ENCODE results near the gene NMT1. TPM values are rescaled to one million over a fixed set of nuclear protein-coding genes. Genes with fewer than 3 reads are reported as not detected.
A peak's percentile ranks its signal among the peaks of the same experiment; 100 is the strongest.

The NMT1 gene
- total RNA-seq, 1 donor from 2014 or later = 118 TPM

GRCh38 chr17:45127207-45127547 lies 66.1 kb downstream of the NMT1 start:
- TF ChIP-seq CTCF (conservative IDR thresholded peaks at IDR 0.05) = no peak
- H3K9me3 Mint-ChIP-seq = no peaks in the 10 kb centered on the region
- H3K36me3 Mint-ChIP-seq (ENCODE audit: low read depth) = no peaks in the 10 kb centered on the region
- H3K27ac Mint-ChIP-seq (ENCODE audit: unreplicated experiment) = no peak overlapping the region
- peaks cover 16% of the 10 kb centered on the region for H3K4me1 Mint-ChIP-seq
- DNase-seq (ENCODE audit: low read depth, low spot score) = no peak
- H3K4me3 Mint-ChIP-seq = no peak overlapping the region
- no peaks in the 10 kb centered on the region for H3K27me3 Mint-ChIP-seq (ENCODE audit: low read depth)

- H3K27me3 Mint-ChIP-seq (ENCODE audit: low read depth) = no peaks in the 10 kb centered on the region
- peaks cover 12% of the 10 kb centered on the region for H3K4me1 Mint-ChIP-seq
- H3K4me3 Mint-ChIP-seq = no peak overlapping the region
- H3K27ac Mint-ChIP-seq (ENCODE audit: unreplicated experiment) = peak overlapping the region; percentile 88
- no peak for TF ChIP-seq CTCF (conservative IDR thresholded peaks at IDR 0.05)
- H3K36me3 Mint-ChIP-seq (ENCODE audit: low read depth) = no peaks in the 10 kb centered on the region
- no peaks in the 10 kb centered on the region for H3K9me3 Mint-ChIP-seq
- DNase-seq (ENCODE audit: low read depth, low spot score) = no peak
These were observed 66.6 kb downstream of the NMT1 start for GRCh38 chr17:45127548-45128300.

GRCh38 chr17:45128331-45128730 lies 67.2 kb downstream of the NMT1 start:
- H3K36me3 Mint-ChIP-seq (ENCODE audit: low read depth) = no peaks in the 10 kb centered on the region
- peaks cover 8% of the 10 kb centered on the region for H3K4me1 Mint-ChIP-seq
- no peaks in the 10 kb centered on the region for H3K9me3 Mint-ChIP-seq
- H3K27ac Mint-ChIP-seq (ENCODE audit: unreplicated experiment) = no peak overlapping the region
- no peak for TF ChIP-seq CTCF (conservative IDR thresholded peaks at IDR 0.05)
- no peak for DNase-seq (ENCODE audit: low read depth, low spot score)
- no peaks in the 10 kb centered on the region for H3K27me3 Mint-ChIP-seq (ENCODE audit: low read depth)
- H3K4me3 Mint-ChIP-seq = no peak overlapping the region

- peaks cover 7% of the 10 kb centered on the region for H3K4me1 Mint-ChIP-seq
- no peaks in the 10 kb centered on the region for H3K9me3 Mint-ChIP-seq
- no peaks in the 10 kb centered on the region for H3K27me3 Mint-ChIP-seq (ENCODE audit: low read depth)
- DNase-seq (ENCODE audit: low read depth, low spot score) = no peak
- H3K27ac Mint-ChIP-seq (ENCODE audit: unreplicated experiment) = no peak overlapping the region
- no peaks in the 10 kb centered on the region for H3K36me3 Mint-ChIP-seq (ENCODE audit: low read depth)
- no peak overlapping the region for H3K4me3 Mint-ChIP-seq
- no peak for TF ChIP-seq CTCF (conservative IDR thresholded peaks at IDR 0.05)
These were observed 67.9 kb downstream of the NMT1 start for GRCh38 chr17:45128989-45129388.

- TF ChIP-seq CTCF (conservative IDR thresholded peaks at IDR 0.05) = no peak
- no peak overlapping the region for H3K27ac Mint-ChIP-seq (ENCODE audit: unreplicated experiment)
- DNase-seq (ENCODE audit: low read depth, low spot score) = no peak
- no peaks in the 10 kb centered on the region for H3K9me3 Mint-ChIP-seq
- H3K27me3 Mint-ChIP-seq (ENCODE audit: low read depth) = no peaks in the 10 kb centered on the region
- H3K36me3 Mint-ChIP-seq (ENCODE audit: low read depth) = no peaks in the 10 kb centered on the region
- no peak overlapping the region for H3K4me3 Mint-ChIP-seq
- peaks cover 7% of the 10 kb centered on the region for H3K4me1 Mint-ChIP-seq
These were observed 68.4 kb downstream of the NMT1 start for GRCh38 chr17:45129426-45129939.

Data from neural crest cell (in vitro differentiated cells).